Fibroblast of lung (primary cell): ENCODE data around the gene EXOSC1. TPM values are rescaled to one million over a fixed set of nuclear protein-coding genes. Genes with fewer than 3 reads are reported as not detected.
"Not testable (repeated sequence)": the region's sequence is repeated elsewhere in the genome, so short reads cannot be mapped to it uniquely, and the experiment has no call there.

Experiments
- DNase-seq, 2 donors: peaks; one replicate each; pipeline versions ENCODE4 v3.0.0 to v3.0.0-alpha.2; 2010; ENCODE audit warnings: low read depth in 2 of 2
- H2AFZ ChIP-seq: 2 replicates; pipeline ENCODE4 v1.5.1; 2012; ENCODE audit warnings: low read length, control low read depth, inconsistent platforms
- H3K27ac ChIP-seq: 2 replicates; pipeline ENCODE4 v1.5.1; 2011; ENCODE audit warnings: low read length, control low read depth; ENCODE audit not compliant: insufficient read depth
- H3K27me3 ChIP-seq: 2 replicates; pipeline ENCODE4 v1.5.1; 2011; ENCODE audit warnings: mild to moderate bottlenecking, low read length; ENCODE audit not compliant: control insufficient read depth, insufficient read depth
- H3K36me3 ChIP-seq: 2 replicates; pipeline ENCODE4 v1.5.1; 2011; ENCODE audit warnings: low read length; ENCODE audit not compliant: control insufficient read depth, insufficient read depth
- H3K4me1 ChIP-seq: 2 replicates; pipeline ENCODE4 v1.5.1; 2011; ENCODE audit warnings: low read length; ENCODE audit not compliant: control insufficient read depth, insufficient read depth; ENCODE audit errors: extremely low read depth
- H3K4me2 ChIP-seq: 2 replicates; pipeline ENCODE4 v1.5.1; 2011; ENCODE audit warnings: low read length, control low read depth; ENCODE audit not compliant: insufficient read depth; ENCODE audit errors: extremely low read depth
- H3K4me3 ChIP-seq, 4 experiments: fragments of 200-600 bp in 1 of 4; sonication (generic) in 1 of 4; replicated peaks in 1 of 4; 2 replicates each; pipeline ENCODE4 v1.5.1; 2011 to 2016; ENCODE audit warnings: low read length in 4 of 4, low read depth in 3 of 4, mild to moderate bottlenecking in 3 of 4, control low read depth in 2 of 4, inconsistent platforms in 1 of 4, mixed read lengths in 1 of 4; ENCODE audit not compliant: insufficient read depth in 1 of 4; ENCODE audit errors: control extremely low read depth in 1 of 4
- H3K79me2 ChIP-seq: 2 replicates; pipeline ENCODE4 v1.5.1; 2012; ENCODE audit warnings: mild to moderate bottlenecking, low read length, inconsistent platforms; ENCODE audit not compliant: control insufficient read depth, insufficient read depth
- H3K9ac ChIP-seq: 2 replicates; pipeline ENCODE4 v1.5.1; 2011; ENCODE audit warnings: mild to moderate bottlenecking, low read length, control low read depth; ENCODE audit not compliant: insufficient read depth
- H3K9me3 ChIP-seq: 2 replicates; pipeline ENCODE4 v1.5.1; 2012; ENCODE audit warnings: low read depth, low read length; ENCODE audit not compliant: control insufficient read depth, insufficient read depth
- H4K20me1 ChIP-seq: 2 replicates; pipeline ENCODE4 v1.5.1; 2011; ENCODE audit warnings: low read length; ENCODE audit not compliant: control insufficient read depth, insufficient read depth; ENCODE audit errors: extremely low read depth
- EZH2 ChIP-seq: IDR thresholded peaks from 2 replicates; pipeline ENCODE4 v1.5.1; 2012; ENCODE audit warnings: low read length, control low read depth, mild to moderate bottlenecking; ENCODE audit errors: missing control alignments
- polyA plus RNA-seq, 2 donors: library from polyadenylated mRNA; depleted of rRNA in 1 of 2; stranded (reverse) in 1 of 2; unstranded in 1 of 2; fragments of >200 nt; gene quantifications; 2 replicates each; pipeline ENCODE4 v1.2.1, GENCODE V29; 2011 to 2012; ENCODE audit warnings: missing spikeins in 1 of 2
- total RNA-seq: library from RNA; depleted of rRNA; stranded (reverse); fragments of >200 nt; gene quantifications from 2 replicates; pipeline ENCODE4 v1.2.1, GENCODE V29; 2014
- TF ChIP-seq, protein P1 (sequence below), 2 donors: IDR thresholded peaks in 1 of 2; conservative IDR thresholded peaks in 1 of 2; 1 replicate in 1 of 2; 2 replicates in 1 of 2; pipeline ENCODE4 v1.5.1; 2011 to 2012; ENCODE audit warnings: low read length in 2 of 2, control low read depth in 1 of 2, inconsistent platforms in 1 of 2, low read depth in 1 of 2, mild to moderate bottlenecking in 1 of 2

Gene EXOSC1
- total and polyA plus RNA-seq, 2 donors (not counting 1 experiment from before 2014, with no cell fraction given), result 32.7 to 39.5 TPM

DNA sequence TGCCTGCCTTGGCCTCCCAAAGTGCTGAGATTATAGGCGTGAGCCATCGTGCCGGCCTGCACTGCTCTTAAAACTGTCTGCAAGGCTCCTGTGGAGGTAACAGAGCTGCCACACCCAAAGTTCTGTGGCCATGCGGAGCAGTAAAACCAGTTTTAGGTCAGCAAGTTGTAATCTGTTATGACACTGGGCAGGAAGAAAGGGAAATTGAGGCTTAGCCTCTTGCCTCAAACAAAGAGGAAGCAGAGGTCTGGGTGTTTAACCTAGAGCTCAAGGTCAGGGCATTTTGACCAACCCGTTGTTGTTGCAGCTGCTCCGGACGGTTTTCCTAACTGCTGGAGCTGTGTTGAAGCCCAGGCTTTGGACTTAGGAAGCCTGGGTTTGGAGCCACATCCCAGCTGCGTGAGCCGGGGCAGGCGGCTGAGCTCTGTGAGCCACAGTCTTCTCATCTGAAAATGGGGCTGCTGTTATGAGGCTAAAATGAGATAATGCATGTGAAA, 37.3 kb downstream of the EXOSC1 start:
- Histone ChIP-seq H3K4me2 (no peak overlapping the region), H3K36me3 (no peaks in the 10 kb centered on the region), H3K9ac (no peak overlapping the region), H3K4me3 (no peak overlapping the region), H3K9me3 (no peaks in the 10 kb centered on the region), H2AFZ (no peak overlapping the region), H4K20me1 (no peaks in the 10 kb centered on the region), H3K27me3 (no peaks in the 10 kb centered on the region), H3K4me1 (no peaks in the 10 kb centered on the region), H3K79me2 (no peaks in the 10 kb centered on the region), H3K27ac (no peak overlapping the region)
- TF ChIP-seq, protein P1, sequence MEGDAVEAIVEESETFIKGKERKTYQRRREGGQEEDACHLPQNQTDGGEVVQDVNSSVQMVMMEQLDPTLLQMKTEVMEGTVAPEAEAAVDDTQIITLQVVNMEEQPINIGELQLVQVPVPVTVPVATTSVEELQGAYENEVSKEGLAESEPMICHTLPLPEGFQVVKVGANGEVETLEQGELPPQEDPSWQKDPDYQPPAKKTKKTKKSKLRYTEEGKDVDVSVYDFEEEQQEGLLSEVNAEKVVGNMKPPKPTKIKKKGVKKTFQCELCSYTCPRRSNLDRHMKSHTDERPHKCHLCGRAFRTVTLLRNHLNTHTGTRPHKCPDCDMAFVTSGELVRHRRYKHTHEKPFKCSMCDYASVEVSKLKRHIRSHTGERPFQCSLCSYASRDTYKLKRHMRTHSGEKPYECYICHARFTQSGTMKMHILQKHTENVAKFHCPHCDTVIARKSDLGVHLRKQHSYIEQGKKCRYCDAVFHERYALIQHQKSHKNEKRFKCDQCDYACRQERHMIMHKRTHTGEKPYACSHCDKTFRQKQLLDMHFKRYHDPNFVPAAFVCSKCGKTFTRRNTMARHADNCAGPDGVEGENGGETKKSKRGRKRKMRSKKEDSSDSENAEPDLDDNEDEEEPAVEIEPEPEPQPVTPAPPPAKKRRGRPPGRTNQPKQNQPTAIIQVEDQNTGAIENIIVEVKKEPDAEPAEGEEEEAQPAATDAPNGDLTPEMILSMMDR (conservative IDR thresholded peaks at IDR 0.05 in 1 of 2, IDR thresholded peaks at IDR 0.05 in 1 of 2; ENCODE audit: low read depth in 1 of 2, low read length in 2 of 2), result no peak
- no peak for TF ChIP-seq EZH2
- no peak for DNase-seq

- H3K4me2 ChIP-seq, result no peak overlapping the region
- no peaks in the 10 kb centered on the region for H4K20me1 ChIP-seq
- no peaks in the 10 kb centered on the region for H3K79me2 ChIP-seq
- TF ChIP-seq EZH2, result no peak
- TF ChIP-seq, protein P1 (conservative IDR thresholded peaks at IDR 0.05 in 1 of 2, IDR thresholded peaks at IDR 0.05 in 1 of 2; ENCODE audit: low read depth in 1 of 2, low read length in 2 of 2), result no peak
- H3K36me3 ChIP-seq, result no peaks in the 10 kb centered on the region
- no peaks in the 10 kb centered on the region for H3K9me3 ChIP-seq
- no peak overlapping the region for H3K4me3 ChIP-seq
- no peaks in the 10 kb centered on the region for H3K27me3 ChIP-seq
- DNase-seq, result no peak
- H3K9ac ChIP-seq, result no peak overlapping the region
- H3K4me1 ChIP-seq, result no peaks in the 10 kb centered on the region
- no peak overlapping the region for H3K27ac ChIP-seq
- no peak overlapping the region for H2AFZ ChIP-seq
Measured at GRCh38 chr10:97407952-97408248, 37.9 kb downstream of the EXOSC1 start.

- Histone ChIP-seq H3K27me3 (no peaks in the 10 kb centered on the region), H3K4me1 (no peaks in the 10 kb centered on the region), H4K20me1 (no peaks in the 10 kb centered on the region), H2AFZ (peak overlapping the region; percentile 67), H3K9me3 (no peaks in the 10 kb centered on the region), H3K27ac (no peak overlapping the region), H3K79me2 (no peaks in the 10 kb centered on the region), H3K9ac (no peak overlapping the region), H3K4me3 (no peak overlapping the region), H3K36me3 (no peaks in the 10 kb centered on the region), H3K4me2 (peak overlapping the region; percentile 30)
- DNase-seq, result peak; percentile 68 to 81
- TF ChIP-seq, protein P1 (conservative IDR thresholded peaks at IDR 0.05 in 1 of 2, IDR thresholded peaks at IDR 0.05 in 1 of 2; ENCODE audit: low read depth in 1 of 2, low read length in 2 of 2), result peak; percentile 81 to 86
- TF ChIP-seq EZH2, result no peak
Measured at GRCh38 chr10:97407211-97407951, 38.4 kb downstream of the EXOSC1 start.

DNA sequence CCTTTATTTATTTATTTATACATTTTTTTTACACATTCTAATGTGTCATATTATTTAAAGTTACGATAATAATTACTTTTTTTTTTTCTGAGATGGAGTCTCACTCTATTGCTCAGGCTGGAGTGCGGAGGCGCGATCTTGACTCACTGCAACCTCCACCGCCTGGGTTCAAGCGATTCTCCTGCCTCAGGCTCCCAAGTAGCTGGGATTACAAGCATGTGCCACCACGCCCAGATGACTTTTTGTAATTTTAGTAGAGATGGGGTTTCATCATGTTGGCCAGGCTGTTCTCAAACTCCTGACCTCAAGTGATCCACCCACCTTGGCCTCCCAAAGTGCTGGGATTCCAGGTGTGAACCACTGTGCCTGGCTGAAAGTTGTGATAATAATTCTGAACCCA, 39.3 kb downstream of the EXOSC1 start:
- H3K36me3 ChIP-seq, H3K4me1 ChIP-seq, H3K27ac ChIP-seq, H3K4me2 ChIP-seq, H4K20me1 ChIP-seq, H2AFZ ChIP-seq, H3K79me2 ChIP-seq, H3K27me3 ChIP-seq, H3K9me3 ChIP-seq, DNase-seq, H3K4me3 ChIP-seq, H3K9ac ChIP-seq: not testable (repeated sequence)
